ENCODE data around the gene PTPN14.
"Not testable (repeated sequence)": the region's sequence is repeated elsewhere in the genome, so short reads cannot be mapped to it uniquely, and the experiment has no call there.

The PTPN14 gene

GRCh38 chr1:214544791-214545190, 6.6 kb downstream of the PTPN14 start:
- H3K27ac ChIP-seq, result no peak overlapping the region
- DNase-seq (ENCODE audit: low read depth, low spot score), result no peak

- H3K27ac ChIP-seq, result no peak overlapping the region
- no peak for DNase-seq (ENCODE audit: low read depth, low spot score)
These were observed 8.9 kb downstream of the PTPN14 start for GRCh38 chr1:214542275-214543199.

DNA sequence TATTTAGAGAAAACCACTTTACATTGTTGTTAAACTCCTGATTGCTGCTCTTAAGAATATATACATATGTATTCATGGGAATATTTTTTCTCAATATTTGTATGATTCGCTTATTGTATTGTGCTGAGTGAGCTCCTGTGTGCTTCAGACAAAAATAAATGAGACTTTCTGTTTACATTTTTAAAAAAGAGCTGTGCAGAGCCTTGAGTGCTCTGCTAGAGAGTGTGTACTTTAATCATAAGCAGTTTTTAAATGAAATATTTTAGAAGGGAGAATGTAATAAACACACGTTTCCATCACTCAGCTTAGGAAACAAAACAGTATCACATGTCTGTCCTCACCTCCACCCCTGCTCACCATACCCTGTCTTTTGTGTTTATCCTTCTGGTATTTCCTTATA, 9.7 kb downstream of the PTPN14 start:
- no peak overlapping the region for H3K27ac ChIP-seq
- DNase-seq (ENCODE audit: low read depth, low spot score), result no peak

DNA sequence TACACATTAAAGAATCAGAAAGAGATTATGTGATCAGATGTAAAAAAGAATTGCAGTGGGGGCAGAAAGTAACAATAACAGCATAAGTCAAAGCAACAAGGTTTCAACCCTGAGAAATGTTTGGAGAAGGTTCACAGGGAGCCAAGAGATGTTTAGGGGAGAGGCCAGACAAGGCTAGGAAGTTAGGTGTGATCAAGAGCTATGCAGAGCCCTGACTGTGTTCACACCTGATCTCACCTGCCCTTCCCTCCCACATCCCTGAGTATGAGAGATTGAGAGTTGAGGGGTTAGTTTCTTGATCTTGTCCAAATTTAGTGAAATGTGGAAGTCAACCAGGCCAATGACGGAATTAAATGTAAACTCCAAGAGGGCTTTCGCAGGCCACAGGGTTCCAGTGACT, 10.2 kb downstream of the PTPN14 start:
- DNase-seq (ENCODE audit: low read depth, low spot score), result no peak
- H3K27ac ChIP-seq, result no peak overlapping the region

- DNase-seq (ENCODE audit: low read depth, low spot score), result no peak
- no peak overlapping the region for H3K27ac ChIP-seq
These were observed 11.1 kb downstream of the PTPN14 start for GRCh38 chr1:214540324-214540723.

- no peak for DNase-seq (ENCODE audit: low read depth, low spot score)
- H3K27ac ChIP-seq, result no peak overlapping the region
These were observed 12.9 kb downstream of the PTPN14 start for GRCh38 chr1:214538496-214538895.

- no peak overlapping the region for H3K27ac ChIP-seq
- DNase-seq (ENCODE audit: low read depth, low spot score), result no peak
These were observed 13.4 kb downstream of the PTPN14 start for GRCh38 chr1:214537872-214538473.

- H3K27ac ChIP-seq, result no peak overlapping the region
- DNase-seq (ENCODE audit: low read depth, low spot score), result no peak
These were observed 14.2 kb downstream of the PTPN14 start for GRCh38 chr1:214537219-214537618.

DNA sequence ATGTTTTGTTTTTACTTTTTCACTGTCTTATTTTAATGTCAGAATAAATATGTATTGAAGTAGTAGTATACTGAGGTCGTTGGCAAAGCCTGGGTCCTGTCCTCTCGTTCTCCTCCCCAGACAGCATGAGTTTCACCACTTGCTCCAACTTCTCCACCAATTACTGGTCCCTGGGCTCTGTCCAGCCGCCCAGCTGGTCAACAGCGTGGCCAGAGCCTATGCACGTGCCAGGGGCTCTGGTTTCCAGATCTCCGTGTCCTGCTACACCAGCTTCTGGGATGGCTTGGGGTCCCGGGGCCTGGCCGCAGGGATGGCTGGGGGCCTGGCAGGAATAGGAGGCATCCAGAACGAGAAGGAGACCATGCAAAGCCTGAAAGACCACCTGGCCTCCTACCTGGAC, 19.3 kb downstream of the PTPN14 start:
- no peak for DNase-seq (ENCODE audit: low read depth, low spot score)
- no peak overlapping the region for H3K27ac ChIP-seq

DNA sequence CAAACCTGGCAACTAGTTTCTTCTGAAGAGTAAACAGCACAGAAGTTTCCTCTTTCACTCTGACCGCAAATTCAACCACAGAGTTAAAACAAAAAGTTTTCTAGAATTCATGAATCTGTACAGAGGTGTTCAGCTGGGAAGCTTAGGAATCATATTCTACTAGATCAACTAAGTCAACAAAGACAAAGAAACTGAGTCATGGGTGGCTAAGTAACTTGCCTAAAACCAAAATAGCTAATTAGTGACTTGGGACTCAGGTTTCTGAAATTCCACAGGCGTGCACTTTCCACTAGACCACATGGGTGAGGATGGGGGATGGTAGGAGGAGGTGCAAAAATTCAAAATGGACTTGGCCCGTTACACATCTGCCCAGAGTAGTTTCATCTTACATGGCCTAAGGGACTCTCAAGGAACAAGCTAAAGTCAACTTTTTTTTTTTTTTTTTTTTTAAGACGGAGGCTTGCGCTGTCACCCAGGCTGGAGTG, 25.8 kb downstream of the PTPN14 start:
- peak overlapping the region; percentile 42 for H3K27ac ChIP-seq
- peak; percentile 45 for DNase-seq (ENCODE audit: low read depth, low spot score)

DNA sequence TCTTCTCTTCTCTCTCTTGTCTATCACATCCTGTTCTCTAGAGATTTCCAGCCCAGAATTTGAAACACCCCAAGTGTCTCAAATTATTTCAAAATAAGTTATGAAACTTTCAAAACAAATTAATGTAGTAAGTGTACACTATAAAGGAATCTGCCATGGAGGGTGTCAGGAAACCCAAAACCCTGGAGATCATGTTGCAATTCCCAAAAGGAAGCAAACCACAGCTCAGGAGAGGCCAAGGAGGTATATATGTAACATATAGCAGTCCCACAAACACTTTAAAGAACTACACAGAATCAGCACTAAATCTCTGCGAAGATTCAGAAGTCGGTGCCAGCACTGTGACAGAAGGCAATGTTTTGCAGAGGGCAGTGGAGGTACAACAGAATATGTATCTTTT, 26.6 kb downstream of the PTPN14 start:
- peak overlapping the region; percentile 42 for H3K27ac ChIP-seq
- DNase-seq (ENCODE audit: low read depth, low spot score), result no peak

- H3K27ac ChIP-seq, result no peak overlapping the region
- DNase-seq (ENCODE audit: low read depth, low spot score), result no peak
These were observed 28.1 kb downstream of the PTPN14 start for GRCh38 chr1:214523124-214523824.

- DNase-seq (ENCODE audit: low read depth, low spot score); H3K27ac ChIP-seq: not testable (repeated sequence)
These were observed 29.9 kb downstream of the PTPN14 start for GRCh38 chr1:214521458-214521857.

DNA sequence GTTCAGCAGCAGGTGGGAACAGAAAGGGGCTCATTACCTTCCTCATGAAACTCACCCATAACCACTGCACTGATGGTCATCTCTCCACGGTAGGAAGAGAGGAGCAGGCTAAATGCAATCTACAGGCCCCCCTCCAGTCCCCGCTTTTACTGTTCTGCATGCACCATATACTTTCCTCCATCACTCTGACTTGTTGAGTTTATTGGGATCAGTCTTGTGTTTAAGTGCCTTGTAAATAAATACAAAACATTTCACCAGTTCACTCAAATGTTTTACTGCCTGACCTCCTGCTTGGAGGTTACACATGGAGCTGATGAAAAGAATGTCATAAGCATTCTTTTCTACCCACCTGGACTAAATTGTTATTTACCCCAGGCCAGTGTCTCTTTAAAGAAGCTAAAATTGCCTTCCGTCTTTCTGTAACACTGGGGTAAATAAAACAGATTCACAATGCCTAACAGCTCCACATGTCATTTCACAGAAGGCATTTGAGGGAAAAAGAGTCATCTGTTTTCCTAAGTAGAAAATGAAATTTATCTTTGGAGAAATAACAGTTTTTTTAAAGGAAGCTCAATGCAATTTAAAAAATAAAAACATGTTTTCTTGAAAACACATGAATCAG, 30.7 kb downstream of the PTPN14 start:
- H3K27ac ChIP-seq, result no peak overlapping the region
- no peak for DNase-seq (ENCODE audit: low read depth, low spot score)

DNA sequence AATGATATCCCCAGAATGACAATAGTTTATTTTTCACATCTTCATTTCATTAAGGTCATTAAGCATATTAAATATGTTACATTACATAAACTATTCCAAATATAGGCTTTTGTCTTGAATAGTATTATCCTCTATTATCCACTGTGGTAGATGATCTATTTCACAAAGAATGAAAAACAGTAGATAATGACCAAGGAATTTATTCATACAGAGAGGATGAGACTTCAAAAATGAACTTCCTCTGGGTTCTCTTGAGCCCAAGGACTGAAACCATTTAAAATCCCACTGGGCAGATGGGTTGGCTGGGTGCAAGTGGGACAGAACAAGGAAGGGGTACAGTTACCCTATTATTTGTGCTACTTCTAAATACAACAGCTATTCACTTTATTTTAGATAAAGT, 33.0 kb downstream of the PTPN14 start:
- H3K27ac ChIP-seq, result peak overlapping the region; percentile 7
- DNase-seq (ENCODE audit: low read depth, low spot score), result no peak

DNA sequence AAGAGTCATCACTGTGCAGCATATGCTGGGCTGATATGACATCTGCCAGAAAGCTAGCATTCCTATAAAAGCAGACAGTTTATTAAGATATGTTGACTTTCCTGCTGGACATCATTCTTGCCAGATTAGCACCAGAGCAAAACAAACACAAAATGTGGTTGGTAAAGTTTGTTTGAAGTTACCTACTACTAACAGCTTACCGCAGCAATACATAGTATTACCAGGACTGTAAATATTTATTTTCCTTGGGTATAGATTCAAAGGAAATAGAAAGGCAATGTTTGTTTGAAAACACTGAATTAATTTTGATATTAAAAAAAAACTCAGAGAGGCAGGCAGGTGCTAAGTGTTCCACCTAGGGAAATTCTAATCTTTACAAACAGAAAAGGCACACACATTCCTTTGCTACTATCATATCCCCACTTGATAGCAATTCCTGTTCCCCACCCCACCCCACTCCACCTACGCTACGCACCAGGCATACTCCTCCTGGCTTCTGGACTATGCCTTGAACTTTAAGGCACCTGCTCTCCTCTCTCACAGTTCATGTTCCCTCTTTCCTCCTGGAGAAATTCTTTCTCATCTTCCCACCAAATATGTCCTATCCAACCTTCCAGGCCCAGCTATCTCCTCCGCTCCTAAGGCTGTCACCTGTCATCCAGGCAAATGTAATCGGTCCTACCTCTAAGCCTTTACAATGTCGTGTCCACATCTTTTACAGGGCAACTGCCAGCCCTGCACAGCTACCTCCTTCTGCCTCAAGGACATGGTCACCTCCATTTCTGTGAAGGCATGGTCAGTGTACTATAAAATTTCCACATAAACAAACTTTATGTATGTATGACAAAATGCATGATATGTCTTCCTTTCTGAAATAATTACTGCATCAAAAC, 34.7 kb downstream of the PTPN14 start:
- H3K27ac ChIP-seq, result peak overlapping the region; percentile 6
- DNase-seq (ENCODE audit: low read depth, low spot score), result no peak

DNA sequence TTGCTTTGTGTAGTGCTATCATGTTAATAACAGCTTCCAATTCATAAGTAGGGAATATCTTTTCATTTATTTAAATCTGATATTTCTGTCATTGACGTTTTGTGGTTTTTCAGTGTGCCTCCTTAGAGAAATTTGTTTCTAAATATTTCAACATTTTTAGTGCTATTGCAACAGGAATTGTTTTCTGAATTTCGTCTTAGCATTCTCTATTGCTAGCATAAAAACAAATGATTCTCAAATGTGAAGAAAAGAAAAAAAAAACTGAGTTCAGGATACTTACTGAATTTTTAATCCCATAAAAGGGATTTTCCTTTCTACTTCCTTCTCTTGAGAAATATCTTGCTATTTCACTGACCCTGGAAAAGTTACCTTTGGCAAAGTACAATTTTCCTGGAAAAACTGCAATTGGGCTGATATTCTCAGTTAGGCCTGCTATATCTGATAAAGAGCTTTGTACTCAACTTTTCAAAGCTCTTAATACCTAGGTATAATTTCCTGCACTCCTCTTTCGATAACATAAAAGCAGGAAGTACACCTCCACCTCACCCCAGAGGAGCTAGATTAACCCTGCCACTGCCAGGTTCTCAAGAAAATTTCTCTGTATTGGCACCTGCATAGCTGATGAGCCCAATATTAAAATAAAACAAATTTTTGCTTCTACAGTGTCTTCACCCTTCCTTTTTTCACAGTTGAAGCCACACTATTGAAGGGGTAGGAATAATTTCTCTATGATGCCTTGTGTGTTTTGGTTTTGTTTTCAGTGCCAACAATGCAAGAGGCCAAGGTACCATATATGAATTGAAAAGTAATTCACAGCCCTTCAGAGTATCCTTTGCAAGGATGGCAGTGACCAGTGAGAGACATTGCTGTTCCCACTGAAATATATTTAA, 35.6 kb downstream of the PTPN14 start:
- no peak for DNase-seq (ENCODE audit: low read depth, low spot score)
- H3K27ac ChIP-seq, result peak overlapping the region; percentile 6

GRCh38 chr1:214514819-214515383, 36.5 kb downstream of the PTPN14 start:
- no peak overlapping the region for H3K27ac ChIP-seq
- no peak for DNase-seq (ENCODE audit: low read depth, low spot score)
